Measurements from ENCODE around the gene NOP9.

NOP9 gene

DNA sequence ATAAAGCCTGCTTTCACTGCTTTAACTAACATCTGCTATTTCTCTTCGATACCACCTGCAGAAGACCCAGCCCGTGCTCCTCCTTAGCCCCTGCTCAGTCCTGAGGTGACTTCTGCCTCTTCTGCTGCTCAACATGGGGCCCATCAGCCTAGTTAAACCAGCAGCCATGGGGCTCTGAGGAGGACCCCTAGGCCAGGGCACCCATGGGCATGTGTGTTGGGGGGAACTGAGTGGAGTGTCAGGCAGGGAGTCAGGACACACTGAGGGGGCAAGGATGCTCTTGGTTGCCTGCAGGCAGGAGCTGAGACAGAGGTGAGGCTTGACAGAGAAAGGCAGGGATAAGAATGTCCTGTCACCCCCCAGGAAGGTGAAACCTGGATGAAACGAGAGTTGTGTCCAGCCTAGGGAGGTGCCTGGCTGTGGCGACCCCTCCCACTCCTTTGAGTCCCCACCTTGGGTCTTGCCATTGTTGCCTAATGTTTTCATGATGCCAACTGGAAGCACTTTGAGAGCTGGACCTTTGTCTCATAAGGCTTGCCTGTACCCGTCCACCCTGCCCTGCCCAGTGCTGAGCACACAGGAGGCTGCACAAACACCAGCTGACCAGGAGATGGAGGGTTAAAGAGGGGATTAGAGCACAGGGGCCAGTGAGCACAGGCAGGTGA lies 15.7 kb upstream of the NOP9 start:
- no peak for DNase-seq

GRCh38 chr14:24284501-24285035 lies 15.1 kb upstream of the NOP9 start:
- DNase-seq: no peak

GRCh38 chr14:24285351-24285750 lies 14.3 kb upstream of the NOP9 start:
- DNase-seq: no peak

DNA sequence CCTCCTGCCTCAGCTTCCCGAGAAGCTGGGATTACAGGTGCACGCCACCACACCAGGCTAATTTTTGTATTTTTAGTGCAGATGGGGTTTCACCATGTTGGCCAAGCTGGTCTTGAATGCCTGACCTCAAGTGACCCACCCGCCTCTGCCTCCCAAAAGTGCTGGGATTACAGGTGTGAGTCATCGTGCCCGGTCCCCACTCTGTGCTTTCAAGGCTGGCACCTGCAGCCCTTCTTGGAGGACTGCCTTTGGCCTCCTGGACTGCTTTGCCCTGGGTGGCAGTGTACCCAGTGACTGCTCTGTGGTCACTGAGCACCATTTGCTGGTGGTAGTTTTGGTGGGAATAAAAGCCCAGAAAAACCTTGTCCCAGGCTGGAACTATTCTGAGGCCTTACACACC lies 12.7 kb upstream of the NOP9 start:
- DNase-seq: no peak

DNA sequence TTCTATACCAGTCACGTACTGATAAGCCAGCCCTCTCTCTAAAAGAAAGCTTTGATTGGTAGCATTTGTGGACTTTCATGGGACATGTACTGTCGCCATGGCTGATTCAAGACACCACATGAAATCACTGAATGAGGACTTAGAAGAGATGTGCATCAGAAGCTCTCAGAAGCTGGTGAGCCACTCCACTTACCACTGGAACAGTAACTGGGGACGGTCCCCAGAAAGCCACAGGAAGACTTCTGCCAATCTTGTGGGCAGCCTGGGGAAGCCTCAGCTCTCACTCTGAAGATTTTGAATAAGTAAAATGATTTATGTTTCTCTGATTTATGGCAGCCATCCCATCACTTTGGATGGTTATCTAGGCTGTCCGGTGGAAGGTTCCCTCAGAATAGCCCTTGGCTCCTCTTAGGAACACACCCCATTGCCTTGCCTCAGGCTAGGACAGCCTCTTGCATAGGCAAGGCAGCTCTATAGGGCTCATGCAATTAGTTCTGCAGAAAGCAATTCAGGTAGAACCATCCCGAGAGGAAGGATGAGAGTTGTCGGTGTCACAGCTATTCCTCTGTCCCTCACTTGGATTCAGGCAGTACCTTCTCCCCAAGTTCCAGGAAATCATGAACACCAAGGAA lies 9.9 kb upstream of the NOP9 start:
- no peak for DNase-seq

DNA sequence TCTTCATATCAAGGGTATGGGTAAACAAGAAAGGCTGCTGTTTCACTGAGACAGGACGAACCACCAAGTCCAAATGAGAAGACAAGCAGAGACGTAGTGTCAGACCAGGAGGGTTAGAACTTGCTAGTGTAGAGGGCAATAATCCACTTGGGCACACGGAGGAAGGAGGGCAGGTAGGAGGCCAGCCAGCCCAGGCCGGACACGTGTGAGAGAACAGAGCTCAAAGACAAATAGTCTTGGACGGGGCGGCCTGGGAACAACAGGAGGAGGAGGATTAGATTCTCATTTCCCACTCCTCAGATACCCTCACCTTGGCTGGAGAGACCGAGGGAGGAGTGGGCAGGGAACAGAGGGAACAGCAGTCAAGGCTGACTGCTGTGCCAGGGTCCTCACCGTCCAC lies 8.9 kb upstream of the NOP9 start:
- no peak for DNase-seq

DNA sequence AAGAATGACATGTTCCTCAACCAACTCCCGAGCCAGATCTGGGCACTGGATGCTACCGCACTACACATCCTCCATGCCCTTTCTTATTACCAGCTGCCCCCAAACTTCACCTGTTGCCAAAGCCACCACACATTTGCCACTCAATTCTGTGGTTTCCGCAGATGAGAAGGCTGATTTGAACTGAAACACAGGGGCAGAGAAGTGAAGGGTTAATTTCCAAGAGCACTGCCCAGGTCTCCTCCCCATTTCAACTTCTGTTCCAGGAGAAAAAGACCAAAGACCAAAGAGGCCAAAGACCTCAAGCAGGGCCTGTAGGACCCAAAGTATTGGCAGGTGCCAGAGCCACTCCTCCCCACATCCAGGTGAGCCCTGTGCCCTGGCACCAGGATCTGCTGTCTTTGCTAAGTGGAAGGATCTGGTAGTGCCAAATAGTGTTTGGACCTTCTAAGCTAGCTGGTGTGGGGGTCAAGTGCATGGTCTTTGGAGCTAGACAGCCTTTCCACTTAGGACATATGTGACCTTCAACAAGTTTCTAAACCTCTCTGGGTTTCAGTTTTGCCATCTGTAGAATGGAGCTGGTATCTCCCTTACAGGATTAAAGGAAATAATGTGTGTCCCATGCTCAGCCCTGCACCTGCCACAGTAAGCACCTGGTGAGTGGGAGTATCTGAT lies 8.1 kb upstream of the NOP9 start:
- no peak for DNase-seq

- no peak for DNase-seq
These were observed 7.4 kb upstream of the NOP9 start for GRCh38 chr14:24292118-24292807.

DNA sequence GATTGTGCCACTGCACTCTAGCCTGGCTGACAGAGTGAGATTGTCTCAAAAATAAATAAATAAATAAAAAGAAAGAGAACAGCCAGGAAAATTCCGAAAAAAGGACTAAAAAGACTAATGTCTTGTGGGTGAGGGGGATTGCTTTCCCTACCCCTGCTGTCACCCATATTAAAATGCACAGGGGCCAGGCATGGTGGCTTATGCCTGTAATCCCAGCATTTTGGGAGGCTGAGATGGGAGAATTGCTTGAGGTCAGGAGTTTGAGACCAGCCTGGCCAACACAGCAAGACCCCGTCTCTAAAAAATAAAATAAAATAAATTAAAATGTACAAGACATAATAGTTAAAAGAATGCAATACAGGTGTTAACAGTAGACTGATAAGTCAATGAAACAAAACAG lies 6.1 kb upstream of the NOP9 start:
- no peak for DNase-seq

- peak; percentile 30 for DNase-seq
These were observed 3.1 kb upstream of the NOP9 start for GRCh38 chr14:24296341-24297157.

DNA sequence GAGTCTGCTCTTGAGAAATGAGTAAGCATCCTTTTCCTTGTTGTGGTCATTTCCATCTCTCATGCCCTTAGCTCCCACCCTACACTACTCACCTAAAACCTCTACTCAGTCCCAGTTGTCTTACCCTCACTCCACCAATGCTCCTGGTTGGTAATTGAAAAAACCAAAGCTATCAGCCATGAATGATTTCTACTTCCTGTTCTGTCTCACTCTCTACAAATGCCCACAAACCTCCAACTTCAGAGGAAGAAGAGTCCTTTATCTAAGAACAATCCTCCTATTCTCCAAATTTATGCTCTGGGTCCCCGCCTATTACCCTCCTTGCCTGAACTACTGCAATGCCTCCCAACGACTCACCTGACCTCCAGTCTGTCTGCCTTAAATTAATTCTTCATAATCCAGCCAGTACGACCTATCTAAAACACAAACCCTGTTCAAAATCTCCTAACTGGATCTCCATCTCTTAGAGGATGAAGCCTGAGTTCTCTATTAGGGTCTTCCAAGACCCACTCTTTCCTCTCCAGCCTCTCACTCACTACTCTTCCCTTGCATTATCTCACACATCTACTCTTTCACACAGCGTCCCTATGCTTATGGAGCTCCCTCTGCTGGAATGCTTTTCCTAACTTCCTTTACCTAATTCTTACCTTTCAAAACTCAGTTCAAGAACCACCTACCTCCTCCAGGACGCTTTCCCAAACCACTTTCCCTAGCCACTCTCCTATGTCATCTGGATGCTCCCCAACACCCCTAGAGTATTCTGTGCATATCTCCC lies 2.3 kb upstream of the NOP9 start:
- DNase-seq: no peak

GRCh38 chr14:24298892-24299254 lies 777 bp upstream of the NOP9 start:
- no peak for DNase-seq

DNA sequence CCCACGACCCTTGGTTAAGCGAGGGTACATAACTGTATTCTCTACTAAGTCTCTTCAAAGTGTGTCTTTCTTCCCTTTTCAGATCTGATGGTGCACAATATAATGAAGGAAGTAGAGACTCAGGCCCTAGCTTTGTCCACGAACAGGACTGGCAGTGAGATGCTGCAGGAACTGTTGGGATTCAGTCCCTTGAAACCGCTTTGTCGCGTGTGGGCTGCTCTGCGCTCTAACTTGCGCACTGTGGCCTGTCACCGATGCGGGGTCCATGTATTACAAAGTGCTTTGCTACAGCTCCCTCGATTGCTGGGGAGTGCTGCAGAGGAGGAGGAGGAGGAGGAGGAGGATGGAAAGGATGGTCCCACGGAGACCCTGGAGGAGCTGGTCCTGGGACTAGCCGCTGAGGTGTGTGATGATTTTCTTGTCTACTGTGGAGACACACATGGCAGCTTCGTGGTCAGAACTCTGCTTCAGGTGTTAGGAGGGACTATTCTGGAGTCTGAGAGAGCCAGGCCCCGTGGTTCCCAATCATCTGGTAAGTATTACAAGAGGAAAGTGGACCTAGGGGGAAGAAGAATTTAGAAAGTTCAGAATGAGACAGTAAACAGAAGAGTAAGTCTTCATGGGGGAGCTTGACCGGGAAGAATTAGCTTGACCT lies 803 bp downstream of the NOP9 start:
- no peak for DNase-seq

GRCh38 chr14:24304019-24304387 lies 4.4 kb downstream of the NOP9 start:
- no peak for DNase-seq

DNA sequence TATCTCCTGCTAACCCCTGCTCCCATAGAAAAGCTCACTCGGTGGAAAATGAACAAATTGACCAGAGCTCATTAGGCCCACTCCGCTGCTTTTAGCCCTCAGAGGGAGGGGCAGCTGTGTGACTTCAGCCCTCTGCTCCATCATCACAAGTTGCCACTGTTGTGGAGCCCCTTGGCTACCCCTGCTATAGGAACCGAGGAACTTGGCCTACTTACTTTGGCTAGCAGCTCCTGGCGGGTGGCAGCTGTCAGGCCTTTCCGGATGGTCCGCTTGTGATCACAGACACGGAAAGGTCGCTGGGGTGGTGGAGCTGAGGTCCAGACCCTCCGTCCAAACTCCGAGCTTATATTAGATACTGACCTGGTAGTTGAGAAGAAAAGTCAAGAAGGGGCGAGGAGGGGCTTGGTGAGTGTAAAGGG lies 7.5 kb downstream of the NOP9 start:
- no peak for DNase-seq

- peak; percentile 53 for DNase-seq
These were observed 8.1 kb downstream of the NOP9 start, which contains the start of gene CIDEB for GRCh38 chr14:24307575-24308341. CIDEB (minus strand) TSS chr14:24307977; CDS start chr14:24307858, 119 bp downstream.

- DNase-seq: no peak
These were observed 8.9 kb downstream of the NOP9 start for GRCh38 chr14:24308342-24309124.

DNA sequence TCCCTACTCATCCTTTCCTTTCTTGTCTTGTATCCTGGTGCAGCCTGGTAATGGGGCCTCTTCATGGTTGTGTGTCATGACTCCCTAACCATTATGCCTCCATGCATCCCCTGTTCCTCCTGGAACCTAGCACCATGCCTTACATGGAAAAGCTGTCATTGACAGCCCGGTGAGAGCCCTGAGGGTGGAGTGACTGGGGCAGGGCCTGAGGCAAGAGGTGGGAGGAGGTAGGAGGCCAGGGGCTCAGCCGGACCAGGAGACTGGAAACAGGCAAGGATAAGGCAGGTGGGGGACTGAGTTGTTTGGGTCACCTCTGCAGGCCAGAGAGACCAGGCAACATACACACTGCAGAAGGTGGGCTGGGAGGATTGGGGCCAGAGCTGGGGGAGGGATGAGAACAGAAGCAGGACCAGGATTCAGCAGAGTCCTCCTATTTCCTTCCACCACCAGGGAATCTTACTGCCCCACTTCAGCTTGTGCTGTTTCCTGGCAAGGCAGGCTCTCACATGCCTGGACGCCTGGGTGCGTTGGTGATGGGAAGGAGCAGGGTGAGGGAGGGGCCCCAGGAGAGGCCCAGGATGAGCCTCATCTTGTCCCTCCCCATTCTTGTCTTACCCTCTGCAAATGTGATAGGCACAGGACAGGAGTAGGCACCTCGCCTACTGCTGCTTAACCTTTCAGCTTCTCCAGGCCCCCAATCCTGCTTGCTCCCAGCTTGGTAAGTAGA lies 10.1 kb downstream of the NOP9 start, which contains the start of gene LTB4R2:
Gene LTB4R2 (plus strand): TSS at position 603 of the 727 bp plus-strand sequence. CDS start 525 bp downstream, outside the sequence.
- no peak for DNase-seq

DNA sequence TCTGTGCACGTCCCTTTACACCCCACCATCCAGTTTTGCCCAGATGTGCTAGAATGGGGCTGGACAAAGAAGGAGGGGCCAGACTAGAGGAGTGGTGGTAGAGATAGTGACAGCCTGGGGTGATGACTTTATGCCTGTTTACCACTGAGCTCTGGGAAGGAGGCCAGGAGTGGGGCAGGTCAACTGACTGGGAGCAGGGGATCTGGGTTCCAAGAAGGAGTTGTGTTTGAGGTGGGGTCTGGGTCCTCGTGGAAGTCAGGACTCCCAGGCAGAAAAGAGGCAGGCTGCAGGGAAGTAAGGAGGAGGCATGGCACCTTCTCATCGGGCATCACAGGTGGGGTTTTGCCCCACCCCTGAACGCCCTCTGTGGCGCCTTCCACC lies 10.6 kb downstream of the NOP9 start:
- DNase-seq: no peak

Data from KG1 (cell line).